Ishikawa (cell line): Measurements from ENCODE around the gene ANKRD33B.

Experiments used
- CEBPB ChIP-seq: IDR thresholded peaks from 2 replicates; pipeline ENCODE4 v1.6.1; 2012
- CREB1 ChIP-seq: IDR thresholded peaks from 2 replicates; pipeline ENCODE4 v1.6.1; 2012; ENCODE audit warnings: low read depth
- NFIC ChIP-seq: IDR thresholded peaks from 2 replicates; pipeline ENCODE4 v1.6.1; 2012
- RAD21 ChIP-seq: IDR thresholded peaks from 2 replicates; pipeline ENCODE4 v1.6.1; 2012; ENCODE audit warnings: low read depth
- TAF1 ChIP-seq: IDR thresholded peaks from 2 replicates; pipeline ENCODE4 v1.6.1; 2012; ENCODE audit warnings: low read depth, mild to moderate bottlenecking
- USF1 ChIP-seq: IDR thresholded peaks from 2 replicates; pipeline ENCODE4 v1.6.1; 2012
- YY1 ChIP-seq: IDR thresholded peaks from 2 replicates; pipeline ENCODE4 v1.6.1; 2012; ENCODE audit warnings: low read depth
- TF ChIP-seq, protein P1 (sequence below): IDR thresholded peaks from 2 replicates; pipeline ENCODE4 v1.6.1; 2012; ENCODE audit warnings: low read depth, mild to moderate bottlenecking

DNA sequence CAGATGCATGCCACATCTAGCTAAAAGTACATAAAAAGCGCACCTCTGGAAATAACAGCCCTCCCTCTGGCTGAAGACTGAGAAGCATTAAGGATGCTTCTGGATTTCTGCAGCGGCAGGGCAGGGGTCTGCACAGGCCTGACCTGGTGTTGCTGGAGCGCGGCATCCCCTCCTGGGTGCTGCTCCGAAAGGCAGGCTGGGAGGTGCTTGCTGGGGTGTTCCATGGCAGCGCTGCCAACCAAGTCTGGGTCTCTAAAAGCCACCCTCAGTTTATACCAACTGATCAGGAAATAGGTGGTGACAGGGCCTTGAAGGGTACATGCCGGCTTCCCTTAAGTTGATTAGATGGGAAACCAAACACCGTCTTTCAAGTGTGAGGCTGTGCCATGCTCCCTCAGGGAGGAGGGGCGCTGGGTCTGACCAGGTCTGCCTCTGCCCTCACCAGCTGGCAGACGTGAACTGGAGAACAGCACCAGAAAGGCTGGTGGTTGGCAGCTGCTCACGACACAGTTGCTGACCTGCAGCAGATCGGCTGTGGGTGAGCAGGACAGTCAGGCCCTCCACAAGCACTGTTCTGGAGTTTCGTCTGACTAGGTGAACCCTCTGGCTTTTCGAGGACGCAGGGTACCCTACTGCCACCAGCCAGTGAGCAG is 115.6 kb downstream of the ANKRD33B start:
- TF ChIP-seq, protein P1, sequence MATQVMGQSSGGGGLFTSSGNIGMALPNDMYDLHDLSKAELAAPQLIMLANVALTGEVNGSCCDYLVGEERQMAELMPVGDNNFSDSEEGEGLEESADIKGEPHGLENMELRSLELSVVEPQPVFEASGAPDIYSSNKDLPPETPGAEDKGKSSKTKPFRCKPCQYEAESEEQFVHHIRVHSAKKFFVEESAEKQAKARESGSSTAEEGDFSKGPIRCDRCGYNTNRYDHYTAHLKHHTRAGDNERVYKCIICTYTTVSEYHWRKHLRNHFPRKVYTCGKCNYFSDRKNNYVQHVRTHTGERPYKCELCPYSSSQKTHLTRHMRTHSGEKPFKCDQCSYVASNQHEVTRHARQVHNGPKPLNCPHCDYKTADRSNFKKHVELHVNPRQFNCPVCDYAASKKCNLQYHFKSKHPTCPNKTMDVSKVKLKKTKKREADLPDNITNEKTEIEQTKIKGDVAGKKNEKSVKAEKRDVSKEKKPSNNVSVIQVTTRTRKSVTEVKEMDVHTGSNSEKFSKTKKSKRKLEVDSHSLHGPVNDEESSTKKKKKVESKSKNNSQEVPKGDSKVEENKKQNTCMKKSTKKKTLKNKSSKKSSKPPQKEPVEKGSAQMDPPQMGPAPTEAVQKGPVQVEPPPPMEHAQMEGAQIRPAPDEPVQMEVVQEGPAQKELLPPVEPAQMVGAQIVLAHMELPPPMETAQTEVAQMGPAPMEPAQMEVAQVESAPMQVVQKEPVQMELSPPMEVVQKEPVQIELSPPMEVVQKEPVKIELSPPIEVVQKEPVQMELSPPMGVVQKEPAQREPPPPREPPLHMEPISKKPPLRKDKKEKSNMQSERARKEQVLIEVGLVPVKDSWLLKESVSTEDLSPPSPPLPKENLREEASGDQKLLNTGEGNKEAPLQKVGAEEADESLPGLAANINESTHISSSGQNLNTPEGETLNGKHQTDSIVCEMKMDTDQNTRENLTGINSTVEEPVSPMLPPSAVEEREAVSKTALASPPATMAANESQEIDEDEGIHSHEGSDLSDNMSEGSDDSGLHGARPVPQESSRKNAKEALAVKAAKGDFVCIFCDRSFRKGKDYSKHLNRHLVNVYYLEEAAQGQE = no peak
- no peak for TF ChIP-seq NFIC
- no peak for TF ChIP-seq YY1
- TF ChIP-seq USF1 = no peak
- no peak for TF ChIP-seq CEBPB
- no peak for TF ChIP-seq RAD21
- TF ChIP-seq TAF1 = no peak
- no peak for TF ChIP-seq CREB1
